Measurements from ENCODE around the gene EDRF1.

EDRF1 gene

DNA sequence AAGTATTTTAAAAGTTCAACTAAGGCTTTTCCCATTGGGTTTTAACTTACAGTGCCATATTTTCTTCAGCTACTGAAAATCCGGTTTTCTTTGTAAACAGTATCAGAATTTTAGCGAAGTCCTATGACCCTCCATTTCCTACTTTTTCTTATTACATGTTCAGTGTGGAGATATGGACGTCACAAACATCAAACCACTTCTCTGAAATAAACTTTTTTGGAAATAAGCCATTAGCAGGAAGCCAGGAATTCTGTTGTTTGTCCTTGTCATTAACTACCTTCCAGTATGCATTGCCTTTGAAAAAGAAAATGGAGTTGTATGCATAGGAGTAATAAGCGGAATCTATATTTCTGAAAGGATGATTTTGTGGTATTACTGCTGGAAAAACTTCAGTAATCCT is 47.0 kb downstream of the EDRF1 start:
- DNase-seq (ENCODE audit: low read depth): no peak

DNA sequence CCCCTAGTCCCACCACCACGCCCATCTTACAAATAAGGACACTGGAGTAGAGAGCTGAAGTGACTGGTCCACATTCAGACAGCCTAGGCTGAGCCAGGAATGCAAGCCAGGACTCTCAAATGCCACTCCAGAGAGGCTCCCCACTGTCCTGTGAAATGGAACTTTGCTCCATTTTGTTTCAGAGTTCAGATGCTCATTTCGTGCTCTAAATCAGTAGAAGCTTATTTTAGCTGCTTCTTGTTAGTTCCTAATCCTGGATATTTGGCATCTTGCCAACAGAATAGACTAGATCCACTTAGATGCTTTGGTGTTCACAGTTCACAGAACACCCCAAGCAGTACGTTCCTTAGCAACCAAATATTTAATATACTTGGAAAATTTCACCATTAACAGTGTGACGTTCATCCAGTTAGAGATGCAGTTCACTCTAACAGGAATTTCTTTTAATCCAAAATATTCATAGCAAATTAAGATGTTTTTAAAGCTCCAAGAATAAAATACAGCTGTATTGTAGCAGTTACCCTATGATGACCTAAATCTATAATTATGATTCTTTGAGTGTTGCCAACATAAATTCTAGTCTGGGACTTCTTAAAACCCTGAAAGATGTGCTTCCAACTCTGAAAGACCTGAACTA is 48.8 kb downstream of the EDRF1 start:
- DNase-seq (ENCODE audit: low read depth): no peak

DNA sequence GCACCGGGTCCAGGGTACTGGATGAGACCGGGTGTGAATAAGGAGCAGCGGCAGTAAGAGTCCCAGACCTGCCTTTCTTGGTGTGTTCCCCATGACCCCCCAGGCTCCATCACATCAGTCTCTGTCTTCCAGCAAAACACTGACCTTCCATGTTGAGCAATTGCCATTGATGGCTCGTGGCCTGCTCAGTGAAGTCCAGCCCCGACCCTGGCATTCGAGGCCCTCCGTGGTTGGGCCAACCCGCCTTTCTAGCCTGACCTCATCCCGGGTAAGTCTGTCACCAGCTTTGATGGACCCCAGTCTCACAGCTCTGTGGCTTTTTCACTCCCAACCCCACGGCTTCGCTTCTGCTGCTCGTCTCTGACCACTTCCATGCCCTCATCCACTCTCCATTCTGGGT is 49.7 kb downstream of the EDRF1 start:
- no peak for DNase-seq (ENCODE audit: low read depth)

DNA sequence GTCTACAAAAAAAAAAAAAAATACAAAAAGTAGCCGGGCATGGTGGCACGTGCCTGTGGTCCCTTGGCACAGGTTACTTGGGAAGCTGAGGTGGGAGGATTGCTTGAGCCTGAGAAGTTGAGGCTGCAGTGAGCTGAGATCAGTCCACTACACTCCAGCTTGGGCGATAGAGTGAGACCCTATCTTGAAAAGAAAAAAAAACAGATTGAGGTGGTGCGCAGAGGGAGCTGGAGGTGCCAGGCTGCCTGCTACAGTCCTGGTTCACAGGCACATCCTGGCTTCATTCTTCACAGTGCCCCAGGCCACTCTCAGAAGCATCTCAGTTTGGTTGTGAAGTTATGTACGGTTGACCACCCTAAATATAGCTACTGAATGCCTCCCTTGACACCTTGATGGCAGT is 51.3 kb downstream of the EDRF1 start:
- no peak for DNase-seq (ENCODE audit: low read depth)

DNA sequence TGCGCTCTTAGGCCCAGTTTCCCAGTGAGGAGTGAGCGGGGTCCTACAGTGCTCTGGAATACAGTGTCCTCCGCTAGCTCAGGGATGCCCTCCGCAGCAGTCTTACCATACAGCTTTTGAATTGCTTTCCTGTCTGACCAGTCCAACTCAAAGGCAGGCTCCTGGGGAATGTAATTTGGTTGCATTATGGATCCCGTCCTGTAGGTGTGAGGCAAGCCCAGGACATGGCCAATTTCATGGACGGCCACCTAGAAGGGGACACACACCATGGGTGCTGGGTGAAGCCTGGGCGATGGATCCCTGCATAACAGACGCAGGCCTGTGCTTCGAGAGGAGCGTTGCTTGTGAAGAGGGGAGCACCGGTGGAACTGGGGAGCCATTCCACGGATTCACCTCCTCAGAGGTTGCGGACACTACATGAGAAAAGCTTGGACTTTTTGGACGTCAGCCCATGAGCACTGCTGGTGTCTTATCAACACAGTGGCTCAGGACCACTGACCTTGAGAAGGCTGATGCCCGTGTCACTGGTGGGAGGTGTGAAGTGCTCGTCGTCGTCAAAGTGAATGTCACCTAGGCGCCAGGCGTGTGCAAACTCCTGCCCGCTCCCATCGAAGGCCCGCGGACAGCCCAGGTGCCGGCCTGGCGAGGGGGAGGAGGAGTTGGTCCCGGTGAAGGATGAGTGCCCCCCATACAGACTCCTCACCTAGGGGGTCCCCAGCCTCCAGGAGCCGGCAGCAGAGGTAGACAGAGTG is 52.8 kb downstream of the EDRF1 start:
- no peak for DNase-seq (ENCODE audit: low read depth)

DNA sequence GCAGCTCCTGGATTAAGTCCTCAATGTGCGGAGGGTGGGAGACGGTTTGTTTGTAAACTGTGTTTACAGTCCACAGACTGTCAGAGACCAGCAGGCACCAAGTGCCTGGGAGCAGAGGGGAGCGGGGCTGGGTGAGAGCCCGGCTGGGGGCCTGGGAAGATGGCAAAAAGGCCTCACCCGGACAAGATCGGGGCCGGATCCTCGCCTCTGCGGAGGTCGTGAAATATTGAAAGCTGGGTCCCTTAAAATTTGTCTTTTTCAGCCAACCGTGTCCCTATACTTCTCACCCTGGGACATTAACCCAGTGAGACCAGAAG is 53.3 kb downstream of the EDRF1 start:
- DNase-seq (ENCODE audit: low read depth): no peak

DNA sequence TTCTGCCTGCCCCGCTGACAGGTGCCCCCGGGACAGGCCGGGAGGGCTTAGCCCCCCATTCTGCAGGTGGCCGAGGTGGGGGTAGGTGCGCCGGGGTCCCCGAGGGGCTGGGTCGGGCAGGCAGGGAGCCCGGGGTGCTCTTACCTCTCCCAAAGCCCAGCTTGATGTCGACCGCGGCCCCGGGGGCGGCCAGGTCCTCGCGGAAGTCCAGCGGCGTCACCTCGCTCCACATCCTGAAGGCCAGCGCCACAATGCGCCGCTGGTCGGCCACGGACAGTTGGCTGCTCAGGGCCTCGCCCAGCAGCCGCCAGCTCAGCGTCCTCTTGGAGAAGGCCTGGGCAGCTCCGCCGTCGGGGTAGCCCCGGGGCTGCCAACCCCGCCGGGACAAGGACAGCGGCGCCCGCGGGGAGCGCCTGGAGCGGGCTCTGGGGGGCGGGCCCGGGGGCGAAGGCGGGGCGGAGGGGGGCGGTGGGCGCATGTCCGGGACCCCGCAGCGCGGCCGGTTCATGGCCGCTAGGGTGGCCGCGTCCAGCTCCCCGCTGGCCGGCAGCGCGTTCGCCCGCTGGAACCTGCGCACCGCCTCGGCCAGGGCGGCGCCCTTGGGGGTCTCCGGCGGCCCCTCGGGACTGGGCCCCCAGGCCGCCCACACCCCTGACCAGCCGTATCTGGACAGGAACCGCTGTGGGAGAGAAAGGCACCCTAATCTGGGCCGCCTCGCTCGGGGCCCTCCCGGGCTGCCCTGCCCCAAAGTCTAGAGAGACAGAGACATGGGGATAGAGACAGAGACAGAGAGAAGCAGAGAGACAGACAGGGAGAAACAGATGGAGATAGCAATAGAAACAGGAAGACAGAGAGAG is 54.4 kb downstream of the EDRF1 start:
- no peak for DNase-seq (ENCODE audit: low read depth)

DNA sequence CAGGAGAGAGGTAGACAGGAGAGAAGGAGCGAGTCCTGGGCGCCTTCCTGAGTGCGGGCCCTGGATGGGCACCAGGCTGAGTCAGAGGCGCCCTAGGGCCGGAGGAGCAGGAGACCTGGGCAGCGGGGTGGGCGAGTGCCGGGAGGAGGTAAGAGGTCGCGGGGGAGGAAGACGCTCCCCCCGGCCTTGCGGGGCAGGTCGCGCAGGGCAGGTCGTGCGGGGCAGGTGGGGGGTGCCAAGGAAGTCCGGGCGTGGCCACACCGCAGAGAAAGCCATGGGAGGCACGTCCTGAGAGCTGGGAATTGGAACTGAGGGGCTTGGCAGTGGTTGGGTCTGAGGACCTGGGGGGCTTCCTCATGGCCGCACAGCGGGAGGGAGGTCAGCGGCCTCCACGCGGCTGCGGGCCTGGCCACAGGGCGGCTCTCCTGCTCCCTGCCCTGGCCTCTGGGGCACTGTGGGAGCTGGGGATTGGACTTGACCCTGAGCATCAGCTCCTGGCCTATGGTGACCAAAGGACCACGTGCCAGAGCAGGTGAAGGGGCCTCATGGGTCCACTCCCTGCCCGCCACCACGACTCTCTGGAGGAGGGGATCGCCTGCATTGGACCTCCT is 55.2 kb downstream of the EDRF1 start:
- DNase-seq (ENCODE audit: low read depth): no peak

DNA sequence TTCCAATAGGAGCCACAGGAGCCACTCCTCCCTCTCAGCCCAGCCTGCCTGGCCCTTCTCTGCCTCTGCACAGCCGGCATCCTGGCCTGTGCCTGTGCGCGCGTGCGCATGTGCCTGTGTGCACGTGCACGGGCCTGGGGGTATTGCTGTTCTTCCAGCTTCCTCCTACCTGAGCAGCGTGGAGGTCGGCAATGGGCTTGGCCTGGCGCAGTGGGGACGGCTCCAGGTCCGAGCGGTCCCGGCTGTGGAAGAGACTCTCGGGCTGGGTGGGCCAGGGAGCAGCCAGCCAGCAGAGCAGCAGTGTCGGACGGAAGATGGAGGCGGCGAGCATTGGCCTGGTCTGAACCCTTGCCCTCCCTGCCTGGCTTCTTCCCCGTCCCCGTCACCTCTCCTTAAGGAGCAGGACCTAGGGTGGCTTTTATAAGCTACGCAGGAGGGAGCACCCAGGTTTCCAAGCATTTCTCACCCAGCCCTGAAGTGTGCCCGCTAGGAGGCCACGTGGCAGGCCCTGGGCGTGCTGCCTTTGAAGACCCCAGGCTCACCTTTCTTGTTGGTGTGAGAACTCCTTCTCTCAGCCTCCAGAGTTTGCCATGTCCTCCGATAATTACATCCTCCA is 56.1 kb downstream of the EDRF1 start, which contains the start of gene MMP21:
MMP21 (minus strand) TSS at position 331 of the 616 bp plus-strand sequence; CDS start at position 331, 0 bp downstream.
- no peak for DNase-seq (ENCODE audit: low read depth)

DNA sequence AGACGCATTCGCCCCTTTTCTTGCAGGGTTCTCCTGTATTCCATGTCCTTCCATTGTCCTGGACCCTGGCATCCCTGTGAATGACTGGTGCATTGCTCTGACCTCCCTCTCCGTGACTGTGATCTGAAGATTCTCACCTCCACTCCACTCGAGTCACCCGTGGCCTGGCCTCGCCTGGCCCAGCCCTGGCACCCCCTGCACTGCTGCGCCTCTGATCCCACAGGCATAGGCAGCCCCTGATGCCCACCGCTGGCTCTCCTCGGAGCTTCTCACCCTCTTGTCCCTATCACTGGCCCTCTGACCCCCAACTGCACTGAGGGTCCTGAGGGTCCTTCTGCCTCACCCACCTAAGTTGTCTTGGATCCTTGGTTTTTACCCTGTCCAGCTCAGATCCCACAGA is 58.3 kb downstream of the EDRF1 start:
- no peak for DNase-seq (ENCODE audit: low read depth)

DNA sequence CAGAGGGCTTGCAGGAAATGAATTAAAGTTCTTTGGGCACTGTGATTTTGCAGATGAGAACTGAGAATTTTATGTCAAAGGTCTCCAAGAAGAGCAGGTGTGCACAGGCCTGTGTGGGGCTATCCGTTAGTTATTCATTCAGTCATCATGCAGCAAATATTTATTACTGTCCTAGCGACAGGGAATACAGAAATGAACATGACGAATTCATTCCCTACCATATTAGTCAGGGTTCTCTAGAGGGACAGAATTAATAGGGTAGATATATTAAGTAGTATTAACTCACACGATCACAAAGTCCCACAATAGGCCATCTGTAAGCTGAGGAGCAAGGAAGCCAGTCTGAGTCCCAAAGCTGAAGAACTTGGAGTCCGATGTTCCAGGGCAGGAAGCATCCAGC is 59.0 kb downstream of the EDRF1 start:
- no peak for DNase-seq (ENCODE audit: low read depth)

DNA sequence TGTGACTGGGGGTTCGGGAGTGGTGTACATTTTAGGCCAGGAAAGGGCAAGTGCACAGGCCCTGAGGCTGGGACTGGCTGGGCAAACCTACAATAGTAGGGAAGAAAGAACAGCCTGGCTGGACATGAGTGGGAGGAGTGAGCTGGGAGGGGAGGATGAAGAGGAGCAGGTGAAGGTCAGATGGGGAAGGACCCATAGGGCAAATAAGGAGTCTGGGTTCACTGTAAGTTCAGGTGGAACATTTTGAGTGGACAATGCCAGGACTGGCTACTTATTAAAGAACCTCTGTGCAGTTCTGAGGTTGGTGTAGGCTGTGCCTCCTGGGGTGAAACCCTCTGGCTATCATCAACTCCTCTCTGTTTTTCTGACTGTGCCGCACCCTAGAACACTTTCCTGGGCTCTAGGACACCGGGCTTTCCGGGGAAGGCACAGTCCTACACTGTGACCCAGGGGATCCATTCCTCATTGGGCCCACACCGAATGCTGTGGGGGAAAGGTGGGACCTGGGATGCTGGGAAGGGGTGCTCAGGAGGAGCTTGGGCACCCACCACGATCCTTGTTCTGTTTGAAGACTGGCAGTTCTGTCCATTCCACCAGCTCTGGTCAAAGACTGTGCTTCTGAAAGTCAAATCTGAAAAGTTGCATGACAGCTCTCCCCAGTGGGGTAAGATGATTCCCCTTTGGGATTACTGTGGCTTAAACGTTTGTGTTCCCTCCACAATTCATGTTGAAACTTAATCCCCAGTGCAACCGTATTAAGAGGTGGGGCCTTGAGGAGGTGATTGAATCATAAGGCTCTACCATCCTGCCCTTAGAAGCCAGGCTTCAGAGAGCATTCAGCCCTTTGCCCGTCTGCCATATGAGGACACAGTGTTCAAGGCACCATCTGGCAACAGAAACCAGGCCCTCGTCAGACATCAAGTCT is 60.2 kb downstream of the EDRF1 start:
- DNase-seq (ENCODE audit: low read depth): no peak

DNA sequence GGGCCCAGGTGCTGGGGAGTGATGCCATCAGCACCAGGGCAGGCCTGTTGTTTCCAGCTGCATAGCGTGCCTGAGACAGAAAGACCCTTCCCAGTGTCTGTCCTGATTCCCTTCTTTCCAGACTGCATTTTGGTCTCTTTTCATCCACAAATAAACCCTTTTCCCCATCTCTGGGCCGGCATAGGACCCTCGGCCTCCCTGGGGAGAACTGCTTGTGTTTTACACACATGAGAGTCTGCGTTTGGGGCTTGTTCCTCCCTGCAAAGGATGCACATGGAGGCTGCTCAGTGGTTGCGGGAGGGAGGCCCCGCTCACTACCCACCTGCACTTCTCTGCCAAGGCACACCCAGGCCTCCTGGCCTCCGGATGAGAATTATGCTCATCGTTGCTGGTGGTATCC is 61.9 kb downstream of the EDRF1 start:
- no peak for DNase-seq (ENCODE audit: low read depth)

DNA sequence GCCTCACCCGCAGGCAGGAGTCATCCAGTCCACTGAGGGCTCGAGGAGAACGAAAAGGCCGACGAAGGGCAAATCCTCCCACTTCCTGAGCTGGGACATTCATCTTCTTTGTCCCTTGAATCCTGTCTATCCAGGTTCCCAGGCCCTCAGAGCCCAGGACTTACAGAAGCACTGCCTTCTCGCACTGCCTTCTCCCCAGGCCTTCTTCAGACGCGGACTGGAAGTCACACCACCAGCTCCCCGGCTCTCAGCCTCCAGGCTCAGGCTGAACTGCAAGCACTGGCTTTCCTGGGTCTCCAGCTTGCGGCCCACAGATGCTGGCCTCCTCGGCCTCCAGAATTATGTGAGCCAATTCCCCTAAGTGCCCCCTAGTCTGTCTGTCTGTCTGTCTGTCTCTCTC is 62.5 kb downstream of the EDRF1 start:
- DNase-seq (ENCODE audit: low read depth): no peak

DNA sequence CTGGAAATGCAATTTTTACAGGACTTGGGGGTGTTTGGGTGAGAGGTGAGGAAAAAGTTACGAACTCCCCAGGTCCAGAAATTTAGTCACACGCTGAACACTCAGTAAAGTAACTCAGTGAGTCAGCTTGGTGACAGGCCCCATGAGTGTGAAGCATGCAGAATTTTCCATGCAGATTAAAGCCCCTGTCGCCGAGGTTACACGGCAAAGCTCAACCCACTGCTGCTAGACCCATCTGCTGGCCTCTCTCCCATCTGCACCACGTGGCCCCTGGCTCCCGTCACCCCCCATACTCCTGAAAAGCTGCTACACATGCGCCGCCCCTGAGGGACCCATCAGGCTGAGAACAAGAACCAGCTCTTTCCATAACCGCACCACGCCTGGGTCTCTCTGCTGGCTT is 63.1 kb downstream of the EDRF1 start:
- DNase-seq (ENCODE audit: low read depth): no peak

DNA sequence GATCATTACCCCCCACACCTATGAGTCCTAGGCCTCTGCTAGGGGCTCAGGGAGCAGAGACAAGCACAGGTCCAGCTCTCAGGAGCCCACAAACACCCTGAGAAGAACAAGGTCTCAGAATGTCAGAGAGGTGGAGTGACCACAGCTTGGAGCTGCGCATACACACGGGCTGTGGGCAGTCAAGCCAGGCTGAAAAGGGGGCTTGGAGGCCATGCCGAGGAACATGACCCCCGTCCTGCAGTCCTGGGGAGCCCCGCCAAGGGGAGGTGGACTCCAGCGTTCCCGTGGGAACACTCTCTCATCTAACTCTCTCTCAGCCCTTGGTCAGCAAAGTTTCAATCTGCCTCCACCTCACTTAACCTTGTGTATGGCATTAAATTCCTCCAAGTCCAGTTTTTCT is 63.9 kb downstream of the EDRF1 start:
- no peak for DNase-seq (ENCODE audit: low read depth)

DNA sequence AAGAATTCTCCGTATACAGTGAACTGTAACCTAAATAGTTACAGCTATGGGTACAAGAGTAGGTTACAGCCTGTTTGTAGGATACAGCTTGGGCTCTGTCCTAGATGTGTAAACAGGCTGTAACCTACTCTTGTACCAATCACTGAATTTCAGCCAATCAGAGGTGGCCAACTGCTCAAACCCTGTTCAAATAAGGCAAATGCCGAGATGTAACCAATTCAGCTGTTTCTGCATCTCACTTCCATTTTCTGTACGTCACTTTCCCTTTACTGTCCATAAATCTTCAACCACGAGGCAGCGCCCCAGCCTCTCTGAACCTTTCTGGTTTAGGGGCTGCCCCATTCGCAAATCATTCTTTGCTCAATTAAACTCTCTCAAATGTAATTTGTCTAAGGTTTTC is 64.4 kb downstream of the EDRF1 start:
- no peak for DNase-seq (ENCODE audit: low read depth)

DNA sequence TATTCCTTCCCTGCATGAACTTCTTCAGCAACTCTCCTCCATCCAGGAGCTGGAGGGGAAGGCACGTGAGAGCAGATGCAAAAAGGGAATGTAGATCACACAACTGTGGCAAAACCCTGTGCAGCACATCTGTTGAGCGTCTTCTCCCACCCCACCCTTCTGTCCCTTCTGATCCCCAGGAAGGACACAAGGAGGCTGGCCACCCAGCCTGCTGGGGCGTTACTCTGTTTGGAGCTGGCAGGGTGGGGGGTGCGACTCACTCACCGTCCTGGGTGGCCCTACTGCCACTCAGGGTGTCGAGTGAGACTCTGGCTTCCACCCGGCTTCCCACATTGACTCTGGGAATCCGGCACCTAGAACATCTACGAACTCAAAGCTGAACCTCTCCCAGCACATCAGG is 66.3 kb downstream of the EDRF1 start:
- DNase-seq (ENCODE audit: low read depth): no peak

DNA sequence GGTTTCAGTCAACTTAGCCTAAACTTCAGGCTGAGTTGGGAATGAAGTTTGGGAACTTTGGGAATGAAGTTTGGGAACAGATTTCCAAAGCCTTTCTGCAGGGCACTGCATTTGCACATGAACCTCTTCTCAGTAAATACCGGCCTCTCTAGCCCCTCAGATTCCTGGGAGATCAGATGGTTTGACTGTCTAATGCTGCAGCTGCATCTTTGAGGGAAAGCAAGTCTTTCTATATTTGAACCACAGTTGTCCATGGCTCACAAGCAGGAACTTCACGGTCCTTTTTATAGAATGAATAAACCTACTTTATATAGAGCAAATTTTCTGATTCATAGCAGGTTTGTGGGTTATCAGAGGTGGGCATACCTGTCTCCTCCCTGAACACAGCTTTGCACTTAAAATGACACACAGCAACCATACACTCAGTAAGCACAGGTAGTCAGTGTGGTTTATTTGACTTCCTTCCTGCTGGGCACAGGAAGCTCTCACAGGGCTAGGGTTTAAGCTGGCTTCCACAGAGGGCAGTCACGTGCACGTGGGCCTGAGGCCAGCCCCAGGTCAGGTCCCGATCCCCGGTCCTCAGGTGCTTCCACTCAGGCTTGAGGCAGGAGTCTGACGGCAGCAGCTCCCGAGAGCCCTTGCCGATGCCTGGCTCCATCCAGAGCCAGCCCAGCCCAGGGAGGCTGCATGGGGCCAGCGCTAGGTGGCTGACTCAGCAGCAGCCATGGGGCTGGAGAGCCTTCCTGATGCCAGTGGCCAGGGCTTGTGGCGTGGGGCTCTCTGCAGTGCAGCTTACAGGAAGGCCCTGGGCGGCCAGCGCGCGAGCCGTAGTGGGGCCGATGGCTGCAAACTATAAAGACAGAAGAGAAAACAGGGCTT is 68.9 kb downstream of the EDRF1 start:
- no peak for DNase-seq (ENCODE audit: low read depth)
